ENCODE data around the gene WEE1.

WEE1 gene

GRCh38 chr11:9571763-9572115 is 1.7 kb upstream of the WEE1 start:
- peak overlapping the region; percentile 87 to 88 (median 88) for H3K4me3 Mint-ChIP-seq
- H3K27ac Mint-ChIP-seq = peak overlapping the region; percentile 83 to 88 (median 85)
- H3K36me3 Mint-ChIP-seq (ENCODE audit: low read depth) = peaks cover 7% of the 10 kb centered on the region
- H3K4me1 Mint-ChIP-seq = peaks cover 61% of the 10 kb centered on the region
- TF ChIP-seq, protein P1, sequence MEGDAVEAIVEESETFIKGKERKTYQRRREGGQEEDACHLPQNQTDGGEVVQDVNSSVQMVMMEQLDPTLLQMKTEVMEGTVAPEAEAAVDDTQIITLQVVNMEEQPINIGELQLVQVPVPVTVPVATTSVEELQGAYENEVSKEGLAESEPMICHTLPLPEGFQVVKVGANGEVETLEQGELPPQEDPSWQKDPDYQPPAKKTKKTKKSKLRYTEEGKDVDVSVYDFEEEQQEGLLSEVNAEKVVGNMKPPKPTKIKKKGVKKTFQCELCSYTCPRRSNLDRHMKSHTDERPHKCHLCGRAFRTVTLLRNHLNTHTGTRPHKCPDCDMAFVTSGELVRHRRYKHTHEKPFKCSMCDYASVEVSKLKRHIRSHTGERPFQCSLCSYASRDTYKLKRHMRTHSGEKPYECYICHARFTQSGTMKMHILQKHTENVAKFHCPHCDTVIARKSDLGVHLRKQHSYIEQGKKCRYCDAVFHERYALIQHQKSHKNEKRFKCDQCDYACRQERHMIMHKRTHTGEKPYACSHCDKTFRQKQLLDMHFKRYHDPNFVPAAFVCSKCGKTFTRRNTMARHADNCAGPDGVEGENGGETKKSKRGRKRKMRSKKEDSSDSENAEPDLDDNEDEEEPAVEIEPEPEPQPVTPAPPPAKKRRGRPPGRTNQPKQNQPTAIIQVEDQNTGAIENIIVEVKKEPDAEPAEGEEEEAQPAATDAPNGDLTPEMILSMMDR (IDR thresholded peaks at IDR 0.05; ENCODE audit: unreplicated experiment in 3 of 3) = no peak
- peaks cover 4% of the 10 kb centered on the region for H3K27me3 Mint-ChIP-seq (ENCODE audit: low read depth)
- no peaks in the 10 kb centered on the region for H3K9me3 Mint-ChIP-seq

GRCh38 chr11:9573775-9574621 is 528 bp downstream of the WEE1 start:
- Mint-ChIP-seq H3K4me1 (peaks cover 59% of the 10 kb centered on the region), H3K36me3 (ENCODE audit: low read depth) (peaks cover 25% of the 10 kb centered on the region), H3K4me3 (peak overlapping the region; percentile 90 to 96 (median 91)), H3K9me3 (no peaks in the 10 kb centered on the region), H3K27ac (peak overlapping the region; percentile 92 to 93 (median 92)), H3K27me3 (ENCODE audit: low read depth) (peaks cover 4% of the 10 kb centered on the region)
- TF ChIP-seq, protein P1 (IDR thresholded peaks at IDR 0.05; ENCODE audit: unreplicated experiment in 3 of 3) = no peak

DNA sequence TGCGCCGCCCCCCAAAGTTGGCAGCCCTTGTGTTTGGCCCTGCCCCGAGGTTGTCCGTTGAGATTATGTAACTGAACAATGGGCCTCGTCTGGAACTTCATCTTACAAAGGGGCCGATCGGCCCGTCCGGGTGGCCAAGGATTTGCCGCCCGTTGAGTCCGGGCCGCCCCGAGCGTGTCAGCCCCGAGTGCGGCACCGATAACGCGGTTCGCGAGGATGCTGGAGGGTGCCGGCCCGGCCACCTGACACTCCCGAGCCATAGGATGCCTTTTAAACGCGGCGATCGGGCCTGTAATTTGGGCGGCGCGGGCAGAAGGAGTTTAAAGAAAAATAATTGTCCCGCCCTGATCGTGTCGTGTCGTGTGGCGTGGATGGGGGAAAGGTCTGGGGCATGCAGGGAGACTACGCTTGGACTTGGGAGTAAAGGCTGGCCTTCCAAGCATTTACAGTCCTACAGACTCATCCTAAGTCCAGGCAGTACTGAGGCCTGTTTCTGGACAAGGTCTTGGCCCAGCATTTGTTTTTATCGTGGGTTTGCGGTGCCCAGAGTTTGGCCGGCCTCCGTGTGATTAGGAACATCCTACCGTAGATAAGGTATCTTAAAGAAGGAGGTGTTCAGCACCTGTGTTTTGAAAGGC is 1.3 kb downstream of the WEE1 start:
- peak overlapping the region; percentile 92 to 93 (median 92) for H3K27ac Mint-ChIP-seq
- H3K4me3 Mint-ChIP-seq = peak overlapping the region; percentile 90 to 96 (median 91)
- TF ChIP-seq, protein P1 (IDR thresholded peaks at IDR 0.05; ENCODE audit: unreplicated experiment in 3 of 3) = no peak
- peaks cover 4% of the 10 kb centered on the region for H3K27me3 Mint-ChIP-seq (ENCODE audit: low read depth)
- peaks cover 57% of the 10 kb centered on the region for H3K4me1 Mint-ChIP-seq
- peaks cover 32% of the 10 kb centered on the region for H3K36me3 Mint-ChIP-seq (ENCODE audit: low read depth)
- no peaks in the 10 kb centered on the region for H3K9me3 Mint-ChIP-seq

- peaks cover 51% of the 10 kb centered on the region for H3K4me1 Mint-ChIP-seq
- peaks cover 35% of the 10 kb centered on the region for H3K36me3 Mint-ChIP-seq (ENCODE audit: low read depth)
- no peaks in the 10 kb centered on the region for H3K9me3 Mint-ChIP-seq
- H3K27ac Mint-ChIP-seq = peak overlapping the region; percentile 92 to 93 (median 92)
- peak overlapping the region; percentile 90 to 96 (median 91) for H3K4me3 Mint-ChIP-seq
- peaks cover 3% of the 10 kb centered on the region for H3K27me3 Mint-ChIP-seq (ENCODE audit: low read depth)
- TF ChIP-seq, protein P1 (IDR thresholded peaks at IDR 0.05; ENCODE audit: unreplicated experiment in 3 of 3) = no peak
These were observed 2.1 kb downstream of the WEE1 start for GRCh38 chr11:9575260-9576240.

- no peaks in the 10 kb centered on the region for H3K27me3 Mint-ChIP-seq (ENCODE audit: low read depth)
- H3K36me3 Mint-ChIP-seq (ENCODE audit: low read depth) = peaks cover 48% of the 10 kb centered on the region
- peaks cover 42% of the 10 kb centered on the region for H3K4me1 Mint-ChIP-seq
- peak overlapping the region; percentile 90 to 96 (median 91) for H3K4me3 Mint-ChIP-seq
- no peaks in the 10 kb centered on the region for H3K9me3 Mint-ChIP-seq
- TF ChIP-seq, protein P1 (IDR thresholded peaks at IDR 0.05; ENCODE audit: unreplicated experiment in 3 of 3) = no peak
- peak overlapping the region; percentile 92 to 93 (median 92) for H3K27ac Mint-ChIP-seq
These were observed 3.4 kb downstream of the WEE1 start for GRCh38 chr11:9576701-9577381.
